HUES6 (cell line): ENCODE results near the gene RAPSN.

ENCODE experiments used
- H3K27ac ChIP-seq: 2 replicates; pipeline ENCODE4 v1.7.0; 2013; ENCODE audit warnings: low read depth, mild to moderate bottlenecking, low read length, inconsistent platforms
- H3K27me3 ChIP-seq: 2 replicates; pipeline ENCODE4 v1.6.1; 2013; ENCODE audit warnings: low read length; ENCODE audit not compliant: control insufficient read depth, insufficient read depth
- H3K36me3 ChIP-seq: 2 replicates; pipeline ENCODE4 v1.6.1; 2013; ENCODE audit warnings: low read length; ENCODE audit not compliant: control insufficient read depth, insufficient read depth
- H3K4me1 ChIP-seq: 2 replicates; pipeline ENCODE4 v1.6.1; 2013; ENCODE audit warnings: low read length; ENCODE audit not compliant: control insufficient read depth, insufficient read depth
- H3K4me3 ChIP-seq: 2 replicates; pipeline ENCODE4 v1.5.1; 2013; ENCODE audit warnings: low read depth, low read length
- H3K9ac ChIP-seq: one replicate; pipeline ENCODE4 v1.6.1; 2013; ENCODE audit warnings: mild to moderate bottlenecking, low read length
- H3K9me3 ChIP-seq: 2 replicates; pipeline ENCODE4 v1.6.1; 2013; ENCODE audit warnings: low read depth, low read length; ENCODE audit not compliant: control insufficient read depth, insufficient read depth

RAPSN gene

DNA sequence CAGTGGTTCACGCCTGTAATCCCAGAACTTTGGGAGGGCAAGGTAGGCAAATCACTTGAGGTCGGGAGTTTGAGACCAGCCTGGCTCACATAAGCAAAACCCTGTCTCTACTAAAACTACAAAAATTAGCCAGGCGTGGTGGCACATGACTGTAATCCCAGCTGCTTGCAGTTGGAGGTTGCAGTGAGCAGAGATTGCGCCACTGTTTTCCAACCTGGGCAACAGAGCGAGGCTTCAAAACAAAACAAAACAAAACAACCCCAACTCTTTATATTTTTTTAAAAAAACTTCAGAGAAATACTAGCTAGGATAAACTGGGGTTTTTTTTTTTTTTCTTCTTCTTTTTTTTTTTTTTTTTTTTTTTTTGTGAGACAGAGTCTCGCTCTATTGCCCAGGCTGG, 31.8 kb upstream of the RAPSN start:
- Histone ChIP-seq H3K27ac (no peak overlapping the region), H3K36me3 (peaks cover 97% of the 10 kb centered on the region)

DNA sequence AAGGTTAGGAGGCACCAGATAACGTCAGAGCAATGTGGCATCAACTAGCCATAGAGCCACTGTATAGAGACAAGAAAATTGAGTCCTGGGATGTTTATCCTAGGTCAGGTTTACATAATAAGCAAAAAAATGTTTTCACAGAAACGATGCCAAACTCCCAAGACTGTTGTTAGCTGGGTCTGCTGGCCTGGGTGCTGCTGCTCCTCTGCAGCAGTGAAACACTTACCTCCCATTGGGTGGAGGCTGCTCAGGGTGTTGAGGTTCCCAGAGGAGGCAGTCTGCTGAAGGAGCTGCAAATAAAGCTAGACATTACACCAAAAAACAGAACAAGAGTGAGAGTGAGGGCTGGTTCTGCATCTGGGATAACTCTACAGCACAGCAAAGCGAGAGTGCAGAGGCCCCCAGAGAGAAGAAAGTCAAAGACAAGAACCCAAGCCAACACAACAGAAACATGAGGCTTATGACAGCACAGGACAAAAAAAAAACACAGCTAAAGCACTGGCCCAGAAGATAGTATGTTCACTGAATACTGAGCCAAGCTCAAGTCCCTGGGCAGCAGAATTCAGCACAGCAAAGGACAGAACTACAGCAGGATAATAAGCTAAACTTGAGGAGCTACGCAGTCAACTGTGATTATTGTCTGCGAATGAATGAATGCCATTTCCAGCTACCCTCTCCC, 29.9 kb upstream of the RAPSN start:
- H3K9ac ChIP-seq, result no peak overlapping the region
- no peak overlapping the region for H3K27ac ChIP-seq
- no peaks in the 10 kb centered on the region for H3K9me3 ChIP-seq
- no peaks in the 10 kb centered on the region for H3K4me1 ChIP-seq
- peaks cover 98% of the 10 kb centered on the region for H3K36me3 ChIP-seq
- no peak overlapping the region for H3K4me3 ChIP-seq
- H3K27me3 ChIP-seq, result no peaks in the 10 kb centered on the region

More for the DNA sequence above, 31.8 kb upstream of the RAPSN start:
- Histone ChIP-seq H3K27me3 (no peaks in the 10 kb centered on the region), H3K4me3 (no peak overlapping the region), H3K4me1 (no peaks in the 10 kb centered on the region), H3K9ac (no peak overlapping the region), H3K9me3 (no peaks in the 10 kb centered on the region)

DNA sequence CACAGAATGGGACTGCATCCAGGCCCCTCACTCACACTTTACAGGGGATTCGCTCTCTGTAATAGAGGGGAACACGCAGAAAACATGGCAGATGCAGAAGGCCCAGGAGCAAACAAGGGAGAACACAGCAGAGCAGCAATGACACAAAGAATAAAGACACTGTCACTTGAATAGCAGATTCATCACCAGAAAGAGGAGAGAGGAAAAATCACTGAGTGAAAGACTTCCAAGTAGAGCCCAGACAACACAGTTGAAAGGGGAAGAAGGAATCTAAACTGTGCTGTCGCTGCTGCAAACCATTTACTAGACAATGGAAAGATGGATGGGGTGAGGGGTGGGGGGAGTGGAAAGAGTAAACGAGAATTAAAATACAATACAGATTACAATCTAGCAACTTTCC, 28.8 kb upstream of the RAPSN start:
- no peaks in the 10 kb centered on the region for H3K9me3 ChIP-seq
- peaks cover 98% of the 10 kb centered on the region for H3K36me3 ChIP-seq
- H3K27ac ChIP-seq, result no peak overlapping the region
- H3K27me3 ChIP-seq, result no peaks in the 10 kb centered on the region
- no peak overlapping the region for H3K4me3 ChIP-seq
- H3K4me1 ChIP-seq, result no peaks in the 10 kb centered on the region
- no peak overlapping the region for H3K9ac ChIP-seq

DNA sequence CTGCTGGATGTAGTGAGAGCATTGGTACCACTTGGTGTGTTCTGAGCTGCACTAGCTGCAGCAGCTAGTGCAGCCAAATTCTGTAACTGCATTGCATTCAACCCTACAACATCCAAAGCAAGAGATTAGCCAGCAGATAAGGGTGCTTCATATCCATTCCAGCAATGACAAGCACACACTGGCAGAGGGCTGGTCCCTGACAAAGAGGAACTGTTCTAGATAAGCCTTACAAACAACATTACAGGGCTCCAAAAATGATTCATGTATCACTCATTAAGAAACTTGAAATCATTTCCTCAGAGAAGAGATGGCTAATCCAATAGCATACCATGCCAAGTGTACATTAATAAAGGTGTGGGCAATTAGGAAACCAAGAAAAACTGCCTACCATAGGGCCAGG, 28.4 kb upstream of the RAPSN start:
- Histone ChIP-seq H3K9me3 (no peaks in the 10 kb centered on the region), H3K9ac (no peak overlapping the region), H3K4me3 (no peak overlapping the region), H3K27me3 (no peaks in the 10 kb centered on the region), H3K27ac (no peak overlapping the region), H3K4me1 (no peaks in the 10 kb centered on the region), H3K36me3 (peaks cover 98% of the 10 kb centered on the region)

DNA sequence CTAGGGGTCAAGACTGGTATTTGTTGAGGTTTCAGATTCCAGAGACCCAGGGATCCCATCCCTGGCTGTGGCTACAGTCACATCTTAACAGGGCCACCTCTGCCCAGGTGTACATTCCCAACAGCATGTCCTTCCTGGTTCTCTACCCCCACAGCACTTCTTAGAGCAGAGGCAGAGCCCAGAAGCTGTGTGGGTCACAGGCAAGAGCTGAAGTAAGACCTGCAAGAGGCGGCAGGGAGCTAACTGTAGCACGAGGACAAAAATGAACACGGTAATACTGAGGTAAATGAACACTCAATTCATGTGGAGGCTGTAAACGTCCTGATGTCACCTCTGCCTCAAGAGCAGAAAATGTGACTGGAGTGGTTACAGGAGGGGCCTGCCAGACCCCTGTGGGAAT, 21.7 kb upstream of the RAPSN start:
- Histone ChIP-seq H3K4me1 (peaks cover 35% of the 10 kb centered on the region), H3K36me3 (peaks cover 78% of the 10 kb centered on the region), H3K9me3 (no peaks in the 10 kb centered on the region), H3K27me3 (no peaks in the 10 kb centered on the region), H3K4me3 (no peak overlapping the region), H3K27ac (no peak overlapping the region), H3K9ac (no peak overlapping the region)

DNA sequence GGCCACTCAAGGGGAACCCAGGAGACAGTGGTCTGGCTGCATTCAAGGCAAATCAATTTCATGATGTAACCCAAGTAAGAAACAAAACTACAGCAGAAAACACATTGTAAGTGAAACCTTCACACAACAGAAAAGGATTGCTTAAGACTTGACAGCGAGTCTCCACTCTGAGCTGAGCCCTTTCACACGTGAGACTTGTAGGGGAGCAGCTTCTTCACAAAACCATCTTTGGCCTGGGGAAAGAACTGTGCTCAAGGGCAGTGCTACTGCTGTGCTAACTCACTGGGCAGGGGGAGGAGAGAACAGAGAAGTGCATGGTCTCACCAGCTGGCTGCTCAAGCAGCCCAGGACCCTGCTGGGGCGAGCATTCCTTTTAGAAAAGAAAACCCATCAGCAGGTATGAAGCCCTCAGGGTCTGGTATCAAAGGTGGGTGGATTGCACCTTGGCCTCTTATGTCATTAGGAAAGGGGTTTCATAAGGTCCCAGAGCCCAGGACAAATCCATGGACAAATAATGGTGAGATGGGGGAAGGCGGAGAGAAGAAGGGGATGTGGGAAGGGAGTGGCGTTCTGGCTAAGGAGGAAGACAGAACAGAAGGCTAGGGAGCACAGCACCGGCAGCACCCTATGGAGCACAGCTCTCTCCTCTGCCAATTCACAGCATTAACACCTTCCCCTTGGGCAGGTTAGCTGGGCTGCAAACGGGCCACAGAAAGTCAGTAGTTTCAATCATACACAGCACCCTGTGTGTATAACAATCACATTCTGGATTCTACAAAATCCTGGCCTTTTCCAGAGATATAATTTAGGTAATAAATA, 20.6 kb upstream of the RAPSN start:
- Histone ChIP-seq H3K36me3 (peaks cover 70% of the 10 kb centered on the region), H3K9me3 (no peaks in the 10 kb centered on the region), H3K4me1 (peaks cover 35% of the 10 kb centered on the region), H3K27me3 (no peaks in the 10 kb centered on the region), H3K4me3 (no peak overlapping the region), H3K9ac (no peak overlapping the region), H3K27ac (0 out of 2 replicates have a peak overlapping the region, but pooled peaks have one; percentile 60)

DNA sequence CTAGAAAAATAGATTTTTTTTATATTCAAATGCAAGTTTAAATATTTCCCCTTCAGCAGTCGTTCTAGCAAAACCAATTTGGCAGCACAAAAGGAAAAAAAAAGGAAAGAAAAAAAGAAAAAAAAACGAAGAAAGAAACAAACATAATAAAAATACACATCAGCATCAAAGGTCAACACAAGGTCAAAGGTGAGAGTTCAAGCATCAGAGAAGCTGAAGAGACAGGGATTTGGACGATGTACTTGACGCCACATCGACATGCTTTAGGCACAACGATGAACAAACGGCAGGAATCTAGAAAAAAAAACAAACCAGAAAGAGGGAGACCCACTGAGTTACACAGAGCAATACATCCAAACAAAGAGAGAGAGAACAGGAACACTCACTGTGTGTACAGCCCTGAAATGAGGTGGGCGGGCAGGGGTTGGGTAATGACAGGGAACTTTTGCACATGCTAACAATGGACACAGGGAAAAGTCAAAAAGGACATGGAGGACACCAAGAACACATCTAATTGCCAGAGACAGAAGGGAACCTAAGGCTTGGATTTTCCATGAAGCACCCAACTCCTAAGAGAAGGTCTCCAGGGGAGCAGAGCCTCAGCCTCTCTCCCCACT, 19.8 kb upstream of the RAPSN start:
- 0 out of 2 replicates have a peak overlapping the region, but pooled peaks have one; percentile 60 for H3K27ac ChIP-seq
- H3K36me3 ChIP-seq, result peaks cover 64% of the 10 kb centered on the region
- H3K27me3 ChIP-seq, result no peaks in the 10 kb centered on the region
- no peaks in the 10 kb centered on the region for H3K9me3 ChIP-seq
- no peak overlapping the region for H3K4me3 ChIP-seq
- peaks cover 35% of the 10 kb centered on the region for H3K4me1 ChIP-seq
- H3K9ac ChIP-seq, result no peak overlapping the region

DNA sequence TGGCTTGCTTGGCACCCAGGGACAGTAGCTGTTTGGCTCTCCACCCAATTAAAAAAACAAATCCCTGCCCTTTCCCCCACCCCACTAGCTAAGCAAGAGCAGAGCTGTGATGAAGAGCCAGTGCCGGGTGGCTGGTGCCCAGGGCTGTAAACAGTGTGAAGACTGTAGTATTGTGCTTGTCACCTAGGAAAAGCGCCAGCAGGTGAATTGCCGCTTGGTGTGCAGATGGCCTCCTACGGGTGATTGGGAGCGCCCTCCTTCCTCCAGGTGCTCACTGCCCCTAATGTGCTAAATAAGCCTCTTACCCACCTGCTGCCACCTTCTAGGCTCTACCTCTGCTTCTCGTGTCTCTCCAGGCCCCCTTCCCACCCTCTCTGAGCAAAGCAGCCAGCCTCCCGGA, 18.4 kb upstream of the RAPSN start:
- no peak overlapping the region for H3K4me3 ChIP-seq
- H3K27me3 ChIP-seq, result no peaks in the 10 kb centered on the region
- H3K9ac ChIP-seq, result no peak overlapping the region
- H3K36me3 ChIP-seq, result peaks cover 51% of the 10 kb centered on the region
- H3K4me1 ChIP-seq, result peaks cover 35% of the 10 kb centered on the region
- peak overlapping the region; percentile 16; the same call in 1 of the 2 replicates for H3K27ac ChIP-seq
- H3K9me3 ChIP-seq, result no peaks in the 10 kb centered on the region

DNA sequence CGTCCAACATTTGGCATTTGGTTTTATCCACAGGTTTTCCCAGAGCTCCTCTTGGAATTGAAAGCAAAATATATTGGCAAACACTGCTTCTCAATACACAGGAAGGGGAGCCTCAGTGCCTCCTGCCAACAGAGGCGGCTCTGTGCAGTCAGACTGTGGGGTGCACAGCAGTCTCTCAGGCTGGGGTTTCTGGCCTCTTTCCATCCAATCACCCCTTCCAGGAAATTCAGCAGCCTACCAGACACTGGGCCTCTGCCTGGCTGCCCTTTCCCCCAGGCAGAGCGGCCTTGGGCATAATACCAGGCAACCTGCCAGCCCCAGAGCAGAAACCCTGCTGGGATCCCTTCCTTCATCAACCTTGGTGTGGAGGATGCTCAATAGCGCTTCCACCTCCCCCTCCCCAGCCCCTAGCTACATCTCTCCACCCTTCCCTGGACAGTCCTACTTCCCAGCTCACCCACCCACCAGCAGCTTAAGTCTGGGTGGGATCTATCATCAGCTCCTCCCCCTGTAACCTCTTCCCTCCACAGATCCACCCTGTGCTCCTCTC, 17.8 kb upstream of the RAPSN start:
- H3K4me1 ChIP-seq, result peaks cover 37% of the 10 kb centered on the region
- H3K9me3 ChIP-seq, result no peaks in the 10 kb centered on the region
- H3K36me3 ChIP-seq, result peaks cover 50% of the 10 kb centered on the region
- no peak overlapping the region for H3K4me3 ChIP-seq
- no peaks in the 10 kb centered on the region for H3K27me3 ChIP-seq
- H3K27ac ChIP-seq, result no peak overlapping the region
- no peak overlapping the region for H3K9ac ChIP-seq

DNA sequence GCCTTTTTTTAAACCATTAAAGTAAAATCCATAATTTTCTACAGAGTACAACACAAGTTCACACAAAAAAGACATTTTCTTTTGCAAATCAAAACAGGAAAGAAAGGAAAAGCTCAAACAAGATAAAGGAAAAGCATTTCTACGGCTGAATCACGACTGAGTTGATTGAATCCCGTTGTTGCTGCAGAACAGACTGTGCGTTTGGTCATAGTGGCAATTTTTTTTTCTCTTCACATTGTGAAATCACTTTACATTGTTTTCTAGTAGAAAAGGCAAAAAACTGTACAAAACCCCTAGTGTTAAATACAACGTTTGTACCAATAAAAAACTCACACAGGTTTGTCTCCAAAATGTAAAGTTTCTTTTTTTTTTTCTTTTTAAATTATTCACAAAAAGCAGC, 17.3 kb upstream of the RAPSN start:
- Histone ChIP-seq H3K4me1 (peaks cover 37% of the 10 kb centered on the region), H3K27me3 (no peaks in the 10 kb centered on the region), H3K9ac (no peak overlapping the region), H3K9me3 (no peaks in the 10 kb centered on the region), H3K27ac (no peak overlapping the region), H3K36me3 (peaks cover 46% of the 10 kb centered on the region), H3K4me3 (no peak overlapping the region)

DNA sequence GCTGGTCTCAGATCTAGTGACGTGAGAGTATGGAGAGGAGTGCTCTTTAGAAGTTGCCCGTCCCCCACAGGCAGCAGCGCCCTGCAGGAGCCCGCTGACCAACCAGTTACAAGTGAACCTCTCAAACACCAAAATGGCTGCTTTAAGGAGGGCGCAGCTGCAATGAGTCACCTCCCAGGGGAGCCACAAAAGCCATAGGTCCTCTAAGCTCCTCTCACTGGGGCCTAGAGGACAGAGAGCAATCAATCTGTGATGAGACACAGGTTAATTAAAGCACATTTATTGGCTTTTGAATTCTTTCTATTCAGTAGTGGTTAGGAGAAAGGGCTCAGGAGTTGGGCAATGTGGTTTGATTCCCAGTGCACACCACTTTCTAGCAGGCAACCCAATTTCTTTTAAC, 15.5 kb upstream of the RAPSN start:
- Histone ChIP-seq H3K36me3 (peaks cover 35% of the 10 kb centered on the region), H3K27ac (no peak overlapping the region), H3K4me3 (no peak overlapping the region), H3K9ac (no peak overlapping the region), H3K4me1 (peaks cover 32% of the 10 kb centered on the region), H3K27me3 (no peaks in the 10 kb centered on the region), H3K9me3 (no peaks in the 10 kb centered on the region)
